ENCODE data around the gene IL1RAPL2.
"Not testable (repeated sequence)": the region's sequence is repeated elsewhere in the genome, so short reads cannot be mapped to it uniquely, and the experiment has no call there.

IL1RAPL2 gene

GRCh38 chrX:104972737-104973136, 406.7 kb downstream of the IL1RAPL2 start:
- Mint-ChIP-seq H3K4me3 (no peak overlapping the region), H3K27ac (no peak overlapping the region), H3K9me3 (no peaks in the 10 kb centered on the region), H3K27me3 (no peaks in the 10 kb centered on the region), H3K4me1 (no peaks in the 10 kb centered on the region), H3K36me3 (ENCODE audit: low read depth) (no peaks in the 10 kb centered on the region)
- DNase-seq (no peak), ATAC-seq (no peak)

GRCh38 chrX:104987063-104987462, 421.1 kb downstream of the IL1RAPL2 start:
- Mint-ChIP-seq H3K9me3 (no peaks in the 10 kb centered on the region), H3K27me3 (no peaks in the 10 kb centered on the region), H3K36me3 (ENCODE audit: low read depth) (no peaks in the 10 kb centered on the region), H3K4me3 (no peak overlapping the region), H3K27ac (no peak overlapping the region), H3K4me1 (no peaks in the 10 kb centered on the region)
- DNase-seq, result no peak
- ATAC-seq, result no peak

GRCh38 chrX:104988038-104988437, 422.0 kb downstream of the IL1RAPL2 start:
- Mint-ChIP-seq H3K9me3 (no peaks in the 10 kb centered on the region), H3K4me3 (no peak overlapping the region), H3K27ac (no peak overlapping the region), H3K27me3 (no peaks in the 10 kb centered on the region), H3K36me3 (ENCODE audit: low read depth) (no peaks in the 10 kb centered on the region), H3K4me1 (no peaks in the 10 kb centered on the region)
- DNase-seq (no peak), ATAC-seq (no peak)

- Mint-ChIP-seq H3K27ac (no peak overlapping the region), H3K4me3 (no peak overlapping the region), H3K27me3 (peaks cover 2% of the 10 kb centered on the region), H3K9me3 (peaks cover 4% of the 10 kb centered on the region), H3K4me1 (no peaks in the 10 kb centered on the region), H3K36me3 (ENCODE audit: low read depth) (no peaks in the 10 kb centered on the region)
- DNase-seq, result no peak
- ATAC-seq, result no peak
Measured at GRCh38 chrX:104995546-104995945, 429.5 kb downstream of the IL1RAPL2 start.

- Mint-ChIP-seq H3K27ac (no peak overlapping the region), H3K36me3 (ENCODE audit: low read depth) (no peaks in the 10 kb centered on the region), H3K4me3 (no peak overlapping the region), H3K9me3 (no peaks in the 10 kb centered on the region), H3K4me1 (no peaks in the 10 kb centered on the region), H3K27me3 (no peaks in the 10 kb centered on the region)
- ATAC-seq (no peak), DNase-seq (no peak)
Measured at GRCh38 chrX:105006103-105006502, 440.1 kb downstream of the IL1RAPL2 start.

GRCh38 chrX:105006996-105007395, 441.0 kb downstream of the IL1RAPL2 start:
- H3K27me3 Mint-ChIP-seq, result no peaks in the 10 kb centered on the region
- no peak overlapping the region for H3K4me3 Mint-ChIP-seq
- no peak for ATAC-seq
- no peaks in the 10 kb centered on the region for H3K36me3 Mint-ChIP-seq (ENCODE audit: low read depth)
- no peak overlapping the region for H3K27ac Mint-ChIP-seq
- no peaks in the 10 kb centered on the region for H3K9me3 Mint-ChIP-seq
- H3K4me1 Mint-ChIP-seq, result no peaks in the 10 kb centered on the region
- no peak for DNase-seq

- H3K9me3 Mint-ChIP-seq, result no peaks in the 10 kb centered on the region
- ATAC-seq (no peak), DNase-seq (no peak)
- H3K27me3 Mint-ChIP-seq, result no peaks in the 10 kb centered on the region
- H3K4me1 Mint-ChIP-seq, result no peaks in the 10 kb centered on the region
- H3K27ac Mint-ChIP-seq, result no peak overlapping the region
- H3K36me3 Mint-ChIP-seq (ENCODE audit: low read depth), result no peaks in the 10 kb centered on the region
- no peak overlapping the region for H3K4me3 Mint-ChIP-seq
Measured at GRCh38 chrX:105013719-105014118, 447.7 kb downstream of the IL1RAPL2 start.

GRCh38 chrX:105017641-105018040, 451.6 kb downstream of the IL1RAPL2 start:
- Mint-ChIP-seq H3K4me3 (no peak overlapping the region), H3K4me1 (no peaks in the 10 kb centered on the region), H3K27me3 (no peaks in the 10 kb centered on the region), H3K36me3 (ENCODE audit: low read depth) (no peaks in the 10 kb centered on the region), H3K27ac (no peak overlapping the region), H3K9me3 (no peaks in the 10 kb centered on the region)
- ATAC-seq, result no peak
- no peak for DNase-seq

GRCh38 chrX:105018865-105019264, 452.9 kb downstream of the IL1RAPL2 start:
- no peak overlapping the region for H3K27ac Mint-ChIP-seq
- H3K4me3 Mint-ChIP-seq, result no peak overlapping the region
- H3K27me3 Mint-ChIP-seq, result no peaks in the 10 kb centered on the region
- DNase-seq (no peak), ATAC-seq (no peak)
- no peaks in the 10 kb centered on the region for H3K9me3 Mint-ChIP-seq
- H3K4me1 Mint-ChIP-seq, result no peaks in the 10 kb centered on the region
- no peaks in the 10 kb centered on the region for H3K36me3 Mint-ChIP-seq (ENCODE audit: low read depth)

- not testable (repeated sequence) for H3K4me3 Mint-ChIP-seq; H3K9me3 Mint-ChIP-seq; H3K36me3 Mint-ChIP-seq (ENCODE audit: low read depth); H3K27me3 Mint-ChIP-seq; DNase-seq; ATAC-seq; H3K4me1 Mint-ChIP-seq; H3K27ac Mint-ChIP-seq
Measured at GRCh38 chrX:105028962-105029361, 463.0 kb downstream of the IL1RAPL2 start.

- Mint-ChIP-seq H3K9me3 (no peaks in the 10 kb centered on the region), H3K27me3 (no peaks in the 10 kb centered on the region), H3K27ac (no peak overlapping the region), H3K4me3 (no peak overlapping the region), H3K36me3 (ENCODE audit: low read depth) (no peaks in the 10 kb centered on the region), H3K4me1 (no peaks in the 10 kb centered on the region)
- DNase-seq (no peak), ATAC-seq (no peak)
Measured at GRCh38 chrX:105038672-105039328, 472.8 kb downstream of the IL1RAPL2 start.

- no peak for ATAC-seq
- Mint-ChIP-seq H3K4me1 (no peaks in the 10 kb centered on the region), H3K27ac (no peak overlapping the region), H3K4me3 (no peak overlapping the region), H3K27me3 (no peaks in the 10 kb centered on the region), H3K9me3 (no peaks in the 10 kb centered on the region), H3K36me3 (ENCODE audit: low read depth) (no peaks in the 10 kb centered on the region)
- DNase-seq, result no peak
Measured at GRCh38 chrX:105050921-105051320, 484.9 kb downstream of the IL1RAPL2 start.

- DNase-seq (no peak), ATAC-seq (no peak)
- H3K27me3 Mint-ChIP-seq, result no peaks in the 10 kb centered on the region
- H3K27ac Mint-ChIP-seq, result no peak overlapping the region
- no peak overlapping the region for H3K4me3 Mint-ChIP-seq
- H3K4me1 Mint-ChIP-seq, result no peaks in the 10 kb centered on the region
- no peaks in the 10 kb centered on the region for H3K9me3 Mint-ChIP-seq
- no peaks in the 10 kb centered on the region for H3K36me3 Mint-ChIP-seq (ENCODE audit: low read depth)
Measured at GRCh38 chrX:105051364-105051763, 485.4 kb downstream of the IL1RAPL2 start.

GRCh38 chrX:105052926-105053325, 486.9 kb downstream of the IL1RAPL2 start:
- Mint-ChIP-seq H3K36me3 (ENCODE audit: low read depth) (no peaks in the 10 kb centered on the region), H3K9me3 (no peaks in the 10 kb centered on the region), H3K4me3 (no peak overlapping the region), H3K27ac (no peak overlapping the region), H3K4me1 (no peaks in the 10 kb centered on the region), H3K27me3 (no peaks in the 10 kb centered on the region)
- ATAC-seq (no peak), DNase-seq (no peak)

- H3K36me3 Mint-ChIP-seq (ENCODE audit: low read depth), result no peaks in the 10 kb centered on the region
- no peak overlapping the region for H3K27ac Mint-ChIP-seq
- H3K27me3 Mint-ChIP-seq, result no peaks in the 10 kb centered on the region
- no peaks in the 10 kb centered on the region for H3K9me3 Mint-ChIP-seq
- ATAC-seq (no peak), DNase-seq (no peak)
- no peak overlapping the region for H3K4me3 Mint-ChIP-seq
- no peaks in the 10 kb centered on the region for H3K4me1 Mint-ChIP-seq
Measured at GRCh38 chrX:105063743-105064142, 497.7 kb downstream of the IL1RAPL2 start.

- DNase-seq (no peak), ATAC-seq (no peak)
- Mint-ChIP-seq H3K27me3 (no peaks in the 10 kb centered on the region), H3K9me3 (peaks cover 5% of the 10 kb centered on the region), H3K27ac (no peak overlapping the region), H3K4me3 (no peak overlapping the region), H3K36me3 (ENCODE audit: low read depth) (no peaks in the 10 kb centered on the region), H3K4me1 (no peaks in the 10 kb centered on the region)
Measured at GRCh38 chrX:105098201-105098600, 532.2 kb downstream of the IL1RAPL2 start.
